H1 (cell line): ENCODE data around the gene KCNMB4. TPM values are rescaled to one million over a fixed set of nuclear protein-coding genes. Genes with fewer than 3 reads are reported as not detected.

ENCODE experiments used
- BCL11A ChIP-seq, 2 experiments: IDR thresholded peaks; one replicate each; pipeline ENCODE4 v1.6.1; 2011; ENCODE audit warnings: low read depth in 2 of 2, low read length in 2 of 2, mild to moderate bottlenecking in 2 of 2
- EGR1 ChIP-seq: IDR thresholded peaks from 2 replicates; pipeline ENCODE4 v1.6.1; 2011; ENCODE audit warnings: low read depth, low read length, borderline replicate concordance
- POLR2AphosphoS5 ChIP-seq: IDR thresholded peaks from 2 replicates; pipeline ENCODE4 v1.6.1; 2011; ENCODE audit warnings: low read depth, low read length
- SIN3A ChIP-seq, 2 experiments: IDR thresholded peaks in 1 of 2; conservative IDR thresholded peaks in 1 of 2; 2 replicates each; pipeline ENCODE4 v1.6.1; 2011 to 2012; ENCODE audit warnings: low read length in 2 of 2, improper control_type of control experiment in 1 of 2, low read depth in 1 of 2, mild to moderate bottlenecking in 1 of 2
- SP2 ChIP-seq: IDR thresholded peaks from 2 replicates; pipeline ENCODE4 v1.6.1; 2012; ENCODE audit warnings: mild to moderate bottlenecking, low read length, inconsistent platforms
- SRF ChIP-seq: IDR thresholded peaks from 2 replicates; pipeline ENCODE4 v1.6.1; 2011; ENCODE audit warnings: mild to moderate bottlenecking, low read depth, low read length, moderate library complexity
- polyA plus RNA-seq, 7 experiments: library from polyadenylated mRNA; depleted of rRNA in 3 of 7; stranded (reverse) in 5 of 7; unstranded in 2 of 7; fragments of >200 nt in 5 of 7; fragments of 200-250 nt in 2 of 7; gene quantifications; 1 replicate in 5 of 7; 2 replicates in 1 of 7; 4 replicates in 1 of 7; pipeline versions ENCODE4 v1.2.1 to v1.2.3, GENCODE V29; 2011 to 2013; ENCODE audit warnings: missing spikeins in 2 of 7, mixed read lengths in 2 of 7
- total RNA-seq: library from RNA; stranded (reverse); fragmentation: NEBNext Ultra II Directional; extraction: Animal tissue kit (Norgen Biotek cat#: 25700); gene quantifications from 2 replicates; pipeline ENCODE4 v1.2.1, GENCODE V29; 2021
- TF ChIP-seq, protein P1 (sequence below): IDR thresholded peaks from 2 replicates; pipeline ENCODE4 v1.6.1; 2011; ENCODE audit warnings: low read depth, mild to moderate bottlenecking, low read length; ENCODE audit not compliant: insufficient read depth
- TF ChIP-seq, protein P2 (sequence below): IDR thresholded peaks from 2 replicates; pipeline ENCODE4 v1.6.1; 2011; ENCODE audit warnings: low read length, improper control_type of control experiment

KCNMB4 gene
- total and polyA plus RNA-seq, 2 of the 8 experiments (the other 6 are each of a cell fraction or from before 2014, with no cell fraction given) = 10.9 to 16.0 TPM

DNA sequence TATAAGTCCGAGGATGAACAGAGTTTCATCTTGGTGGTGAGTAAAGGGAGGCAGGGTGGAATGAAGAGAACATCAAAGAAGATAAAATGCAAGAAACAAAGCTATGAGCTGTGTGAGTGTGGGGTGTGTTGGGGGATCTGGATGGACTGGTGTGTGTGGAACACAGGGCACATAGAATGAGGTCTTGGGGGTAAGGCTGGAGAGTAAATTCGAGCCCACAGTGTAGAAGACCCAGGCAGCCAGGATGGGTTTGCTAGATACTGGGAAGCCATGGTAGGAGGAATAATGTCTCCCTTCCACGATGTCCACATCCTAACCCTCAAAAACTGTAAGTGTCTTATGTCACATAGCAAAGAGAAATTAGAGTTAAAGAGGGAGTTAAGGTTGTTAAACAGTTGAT is 6.8 kb downstream of the KCNMB4 start (continued):
- TF ChIP-seq SP2 (no peak), POLR2AphosphoS5 (no peak), SIN3A (conservative IDR thresholded peaks at IDR 0.05 in 1 of 2, IDR thresholded peaks at IDR 0.05 in 1 of 2; ENCODE audit: low read depth in 1 of 2, low read length in 2 of 2) (no peak), BCL11A (IDR thresholded peaks at IDR 0.05; ENCODE audit: low read depth in 2 of 2, low read length in 2 of 2) (no peak), EGR1 (no peak), SRF (no peak)
- TF ChIP-seq, protein P1, sequence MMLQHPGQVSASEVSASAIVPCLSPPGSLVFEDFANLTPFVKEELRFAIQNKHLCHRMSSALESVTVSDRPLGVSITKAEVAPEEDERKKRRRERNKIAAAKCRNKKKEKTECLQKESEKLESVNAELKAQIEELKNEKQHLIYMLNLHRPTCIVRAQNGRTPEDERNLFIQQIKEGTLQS = no peak
- TF ChIP-seq, protein P2, sequence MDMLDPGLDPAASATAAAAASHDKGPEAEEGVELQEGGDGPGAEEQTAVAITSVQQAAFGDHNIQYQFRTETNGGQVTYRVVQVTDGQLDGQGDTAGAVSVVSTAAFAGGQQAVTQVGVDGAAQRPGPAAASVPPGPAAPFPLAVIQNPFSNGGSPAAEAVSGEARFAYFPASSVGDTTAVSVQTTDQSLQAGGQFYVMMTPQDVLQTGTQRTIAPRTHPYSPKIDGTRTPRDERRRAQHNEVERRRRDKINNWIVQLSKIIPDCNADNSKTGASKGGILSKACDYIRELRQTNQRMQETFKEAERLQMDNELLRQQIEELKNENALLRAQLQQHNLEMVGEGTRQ = no peak
